Measurements from ENCODE around the gene ZNF516.

Gene ZNF516

DNA sequence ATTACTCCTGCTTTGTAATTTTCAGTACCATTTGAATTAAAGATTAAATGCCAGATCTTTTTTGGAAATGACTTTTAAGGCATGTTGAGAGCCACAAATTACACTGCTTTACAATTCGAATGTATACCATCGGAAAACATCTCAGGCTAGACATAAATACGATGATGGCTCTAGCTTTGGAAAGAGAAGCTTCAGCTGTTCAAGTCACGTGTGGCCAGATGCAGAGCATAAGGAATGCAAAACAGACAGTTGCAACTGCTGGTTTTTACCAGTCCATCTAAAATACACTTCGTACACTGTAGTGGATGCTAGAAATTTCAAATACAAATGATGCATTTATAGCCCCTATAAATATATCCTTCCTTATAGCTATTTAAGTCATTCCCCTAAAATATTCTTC lies 8.0 kb downstream of the ZNF516 start:
- TF ChIP-seq, protein P1, sequence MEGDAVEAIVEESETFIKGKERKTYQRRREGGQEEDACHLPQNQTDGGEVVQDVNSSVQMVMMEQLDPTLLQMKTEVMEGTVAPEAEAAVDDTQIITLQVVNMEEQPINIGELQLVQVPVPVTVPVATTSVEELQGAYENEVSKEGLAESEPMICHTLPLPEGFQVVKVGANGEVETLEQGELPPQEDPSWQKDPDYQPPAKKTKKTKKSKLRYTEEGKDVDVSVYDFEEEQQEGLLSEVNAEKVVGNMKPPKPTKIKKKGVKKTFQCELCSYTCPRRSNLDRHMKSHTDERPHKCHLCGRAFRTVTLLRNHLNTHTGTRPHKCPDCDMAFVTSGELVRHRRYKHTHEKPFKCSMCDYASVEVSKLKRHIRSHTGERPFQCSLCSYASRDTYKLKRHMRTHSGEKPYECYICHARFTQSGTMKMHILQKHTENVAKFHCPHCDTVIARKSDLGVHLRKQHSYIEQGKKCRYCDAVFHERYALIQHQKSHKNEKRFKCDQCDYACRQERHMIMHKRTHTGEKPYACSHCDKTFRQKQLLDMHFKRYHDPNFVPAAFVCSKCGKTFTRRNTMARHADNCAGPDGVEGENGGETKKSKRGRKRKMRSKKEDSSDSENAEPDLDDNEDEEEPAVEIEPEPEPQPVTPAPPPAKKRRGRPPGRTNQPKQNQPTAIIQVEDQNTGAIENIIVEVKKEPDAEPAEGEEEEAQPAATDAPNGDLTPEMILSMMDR (IDR thresholded peaks at IDR 0.05; ENCODE audit: extremely low read depth, insufficient read depth, missing control alignments): no peak
- no peak for DNase-seq (ENCODE audit: low spot score)
- in situ Hi-C loops (cut with MboI; ENCODE audit: low pct_unique_long_range_greater_than_20kb, low sequenced_read_pairs, unreplicated experiment): no loop called here

GRCh38 chr18:76486574-76486973 lies 8.5 kb downstream of the ZNF516 start:
- in situ Hi-C loops (cut with MboI; ENCODE audit: low pct_unique_long_range_greater_than_20kb, low sequenced_read_pairs, unreplicated experiment): no loop called here
- no peak for DNase-seq (ENCODE audit: low spot score)

GRCh38 chr18:76486038-76486437 lies 9.0 kb downstream of the ZNF516 start:
- in situ Hi-C loops (cut with MboI; ENCODE audit: low pct_unique_long_range_greater_than_20kb, low sequenced_read_pairs, unreplicated experiment): no loop called here
- TF ChIP-seq, protein P1 (IDR thresholded peaks at IDR 0.05; ENCODE audit: extremely low read depth, insufficient read depth, missing control alignments): no peak
- DNase-seq (ENCODE audit: low spot score): no peak

More at GRCh38 chr18:76486574-76486973, 8.5 kb downstream of the ZNF516 start:
- TF ChIP-seq, protein P1 (IDR thresholded peaks at IDR 0.05; ENCODE audit: extremely low read depth, insufficient read depth, missing control alignments): no peak

GRCh38 chr18:76484749-76485387 lies 10.2 kb downstream of the ZNF516 start:
- in situ Hi-C loops (cut with MboI; ENCODE audit: low pct_unique_long_range_greater_than_20kb, low sequenced_read_pairs, unreplicated experiment): no loop called here
- TF ChIP-seq, protein P1 (IDR thresholded peaks at IDR 0.05; ENCODE audit: extremely low read depth, insufficient read depth, missing control alignments): no peak
- DNase-seq (ENCODE audit: low spot score): no peak

DNA sequence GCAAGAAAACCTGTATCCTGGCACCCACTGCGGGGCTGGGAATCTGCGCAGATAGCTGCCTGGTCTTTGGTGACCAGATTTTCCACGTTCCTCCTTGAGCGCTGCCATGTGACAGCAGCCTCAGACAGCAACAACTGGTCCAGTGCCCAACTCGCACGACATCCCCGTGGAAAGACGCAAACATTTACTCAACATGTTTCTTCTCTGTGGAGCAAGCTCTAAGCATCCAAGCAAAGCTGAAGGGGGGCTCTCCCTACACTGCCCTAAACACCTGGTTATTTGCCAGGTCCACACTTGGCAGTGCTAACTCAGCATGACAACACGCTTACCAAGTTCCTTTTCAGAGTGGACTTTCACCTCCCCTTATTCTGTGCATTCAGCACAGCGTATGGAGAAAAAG lies 11.3 kb downstream of the ZNF516 start:
- TF ChIP-seq, protein P1 (IDR thresholded peaks at IDR 0.05; ENCODE audit: extremely low read depth, insufficient read depth, missing control alignments): no peak
- in situ Hi-C loops (cut with MboI; ENCODE audit: low pct_unique_long_range_greater_than_20kb, low sequenced_read_pairs, unreplicated experiment): no loop called here
- no peak for DNase-seq (ENCODE audit: low spot score)

- TF ChIP-seq, protein P1 (IDR thresholded peaks at IDR 0.05; ENCODE audit: extremely low read depth, insufficient read depth, missing control alignments): no peak
- in situ Hi-C loops (cut with MboI; ENCODE audit: low pct_unique_long_range_greater_than_20kb, low sequenced_read_pairs, unreplicated experiment): no loop called here
- no peak for DNase-seq (ENCODE audit: low spot score)
Measured at GRCh38 chr18:76482971-76483691, 11.9 kb downstream of the ZNF516 start.

All from GM13977 (cell line).